Dedifferentiated amniotic fluid mesenchymal stem cell (primary cell): ENCODE measurements around the gene PTPN2.
A peak's percentile ranks its signal among the peaks of the same experiment; 100 is the strongest.

Experiments
- DNase-seq: peaks from one replicate; pipeline ENCODE4 v3.0.0-alpha.2; 2016; ENCODE audit errors: extremely low spot score

PTPN2 gene

GRCh38 chr18:12857991-12858544, 26.0 kb downstream of the PTPN2 start:
- DNase-seq, result no peak

DNA sequence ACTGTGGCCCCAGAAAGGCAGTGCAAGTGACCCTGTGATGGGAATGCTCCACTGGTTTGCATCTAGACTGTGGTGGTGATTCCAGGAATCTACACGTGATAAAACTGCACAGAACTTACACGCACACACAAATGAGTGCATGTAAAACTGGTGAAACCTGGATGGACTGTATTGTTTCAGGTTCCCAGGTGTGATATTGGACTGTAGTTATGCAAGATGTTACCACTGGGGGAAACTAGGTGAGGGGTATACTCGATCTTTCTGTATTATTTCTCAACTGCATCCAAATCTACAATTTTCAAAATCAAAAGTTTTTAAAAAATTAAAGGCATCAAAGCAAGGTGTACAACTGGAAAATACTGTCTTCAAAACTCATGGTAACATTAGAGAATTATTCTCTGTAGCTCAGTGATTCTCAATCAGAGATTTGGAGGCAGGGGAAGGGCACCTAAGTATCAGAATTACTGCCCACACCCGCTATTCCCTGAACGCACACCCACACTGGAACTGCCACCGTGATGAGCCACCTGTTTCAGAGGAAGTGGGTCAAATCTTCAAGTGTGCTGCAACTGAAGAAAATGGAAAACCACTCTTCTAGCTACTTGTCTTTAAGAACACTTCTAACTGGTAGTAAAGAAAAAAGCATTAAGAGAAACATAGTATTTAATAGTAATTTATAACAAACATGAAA, 26.7 kb downstream of the PTPN2 start:
- DNase-seq, result no peak

- no peak for DNase-seq
Observed at GRCh38 chr18:12855916-12856315, 28.1 kb downstream of the PTPN2 start.

DNA sequence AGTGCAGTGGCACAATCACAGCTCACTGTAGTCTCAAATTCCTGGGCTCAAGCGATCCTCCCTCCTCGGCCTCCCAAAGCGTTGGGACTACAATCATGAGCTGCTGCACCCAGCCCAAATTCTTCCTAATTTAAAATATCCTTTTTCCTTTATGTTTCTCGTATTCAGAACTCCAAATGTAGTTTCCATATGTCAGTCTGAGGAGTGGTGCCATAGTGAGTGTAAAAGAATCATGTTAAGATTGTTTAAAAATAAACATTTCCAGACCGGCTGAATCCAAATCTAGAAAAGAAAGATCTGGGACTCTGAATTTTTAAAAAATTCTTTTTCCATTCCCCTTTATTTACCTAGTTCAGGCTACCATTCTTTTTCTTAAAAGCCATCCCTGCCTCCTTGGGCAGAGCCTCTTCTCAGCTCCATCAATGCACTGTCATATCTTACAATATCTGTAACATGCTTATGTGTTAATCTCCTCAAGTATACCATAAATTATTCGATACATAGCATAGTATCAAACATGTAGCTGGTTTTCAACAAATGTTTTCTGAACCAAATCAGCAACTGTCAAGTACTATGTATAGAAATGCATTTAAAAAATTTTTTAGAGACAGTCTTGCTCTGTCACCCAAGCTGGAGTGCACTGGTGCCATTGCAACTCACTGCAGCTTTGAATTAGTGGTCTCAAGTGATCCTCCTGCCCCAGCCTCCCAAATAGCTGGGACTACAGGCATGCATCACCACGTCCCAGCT, 31.3 kb downstream of the PTPN2 start:
- DNase-seq, result no peak

DNA sequence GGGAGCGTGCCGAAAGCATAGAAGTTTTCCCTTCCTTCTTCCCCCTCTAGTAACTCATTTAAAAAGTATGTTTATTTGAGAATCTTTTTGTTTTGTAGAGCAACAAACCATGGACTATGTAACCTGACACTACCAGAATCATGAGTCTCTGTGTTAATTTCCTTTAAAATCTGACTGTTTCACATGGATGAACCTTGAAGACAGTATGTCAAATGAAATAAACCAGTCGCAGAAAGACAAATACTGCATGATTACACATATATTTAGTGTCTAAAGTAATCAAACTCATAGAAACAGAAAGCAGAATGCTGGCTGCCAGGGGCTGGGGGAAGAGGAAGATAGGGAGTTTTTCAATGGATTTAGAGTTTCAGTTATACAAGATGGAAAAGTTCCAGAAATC, 32.3 kb downstream of the PTPN2 start:
- peak; percentile 62 for DNase-seq

- DNase-seq, result no peak
Observed at GRCh38 chr18:12849548-12849947, 34.5 kb downstream of the PTPN2 start.

GRCh38 chr18:12848405-12848804, 35.6 kb downstream of the PTPN2 start:
- no peak for DNase-seq

DNA sequence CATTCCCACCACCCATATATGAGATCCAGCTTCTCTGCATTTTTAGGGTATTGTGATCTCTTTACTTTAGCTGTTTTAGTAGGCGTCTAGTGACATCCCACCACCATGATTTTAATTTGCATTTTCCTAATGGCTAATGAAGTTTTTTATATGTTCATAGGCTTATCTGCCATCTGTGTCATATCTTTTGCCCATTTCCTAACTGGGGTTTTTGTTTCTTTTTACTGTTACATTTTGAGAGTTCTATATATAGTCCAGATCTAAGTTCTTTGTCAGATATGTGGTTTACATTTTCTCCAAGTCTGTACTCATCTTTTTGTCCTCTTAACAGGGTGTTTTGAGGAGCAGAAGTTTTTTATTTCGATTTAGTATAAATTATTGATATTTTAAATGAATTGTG, 39.6 kb downstream of the PTPN2 start:
- DNase-seq, result no peak

DNA sequence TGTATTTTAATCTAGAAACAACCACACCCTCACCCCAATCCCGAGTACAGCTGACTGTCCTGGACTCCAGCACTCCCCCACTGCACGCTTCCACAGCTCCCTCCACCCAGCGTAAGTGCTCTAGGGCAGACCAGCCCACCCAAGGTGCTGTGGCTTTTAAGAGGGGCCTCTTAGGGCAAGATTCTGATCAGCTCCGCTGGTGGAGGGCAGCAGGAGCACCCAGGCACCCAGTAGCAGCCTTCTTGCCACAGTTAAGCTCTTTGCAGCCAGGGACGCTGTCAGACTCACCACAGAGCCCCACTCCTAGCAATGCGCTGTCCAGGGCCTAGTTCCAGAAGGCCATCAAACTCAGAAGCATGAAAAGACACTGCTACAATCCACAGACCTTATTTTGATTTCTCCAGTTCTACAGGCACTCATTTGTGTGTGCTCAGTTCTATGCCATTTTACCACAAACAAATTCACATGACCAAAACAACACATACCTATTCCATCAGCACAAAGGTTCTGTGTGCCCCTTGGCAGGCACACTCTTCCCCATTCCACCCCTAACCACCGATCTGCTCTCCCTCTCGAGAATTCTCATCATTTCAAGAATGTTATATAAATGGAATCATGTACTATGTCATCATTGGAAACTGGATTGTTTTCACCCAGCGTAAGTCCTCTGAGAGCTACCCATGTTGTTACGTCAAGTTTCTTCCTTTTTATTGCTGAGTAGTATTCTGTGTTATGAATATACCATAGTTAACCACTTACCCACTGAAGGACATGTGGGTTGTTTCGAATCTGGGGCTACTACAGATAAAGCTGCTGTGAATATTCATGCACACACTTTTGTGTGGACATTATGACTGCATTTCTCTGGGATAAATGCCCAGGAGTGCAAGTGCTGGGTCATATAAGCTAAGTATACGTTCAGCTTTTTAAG, 40.4 kb downstream of the PTPN2 start:
- DNase-seq, result no peak

GRCh38 chr18:12842459-12843380, 41.3 kb downstream of the PTPN2 start:
- DNase-seq, result no peak

GRCh38 chr18:12841070-12841469, 43.0 kb downstream of the PTPN2 start:
- no peak for DNase-seq

GRCh38 chr18:12840382-12840781, 43.7 kb downstream of the PTPN2 start:
- DNase-seq, result no peak

- no peak for DNase-seq
Observed at GRCh38 chr18:12839526-12840196, 44.4 kb downstream of the PTPN2 start.

- DNase-seq, result no peak
Observed at GRCh38 chr18:12839057-12839525, 44.9 kb downstream of the PTPN2 start.

GRCh38 chr18:12838178-12838634, 45.8 kb downstream of the PTPN2 start:
- DNase-seq, result peak; percentile 73

- DNase-seq, result no peak
Observed at GRCh38 chr18:12837747-12838146, 46.3 kb downstream of the PTPN2 start.

GRCh38 chr18:12836551-12836950, 47.5 kb downstream of the PTPN2 start:
- DNase-seq, result no peak

DNA sequence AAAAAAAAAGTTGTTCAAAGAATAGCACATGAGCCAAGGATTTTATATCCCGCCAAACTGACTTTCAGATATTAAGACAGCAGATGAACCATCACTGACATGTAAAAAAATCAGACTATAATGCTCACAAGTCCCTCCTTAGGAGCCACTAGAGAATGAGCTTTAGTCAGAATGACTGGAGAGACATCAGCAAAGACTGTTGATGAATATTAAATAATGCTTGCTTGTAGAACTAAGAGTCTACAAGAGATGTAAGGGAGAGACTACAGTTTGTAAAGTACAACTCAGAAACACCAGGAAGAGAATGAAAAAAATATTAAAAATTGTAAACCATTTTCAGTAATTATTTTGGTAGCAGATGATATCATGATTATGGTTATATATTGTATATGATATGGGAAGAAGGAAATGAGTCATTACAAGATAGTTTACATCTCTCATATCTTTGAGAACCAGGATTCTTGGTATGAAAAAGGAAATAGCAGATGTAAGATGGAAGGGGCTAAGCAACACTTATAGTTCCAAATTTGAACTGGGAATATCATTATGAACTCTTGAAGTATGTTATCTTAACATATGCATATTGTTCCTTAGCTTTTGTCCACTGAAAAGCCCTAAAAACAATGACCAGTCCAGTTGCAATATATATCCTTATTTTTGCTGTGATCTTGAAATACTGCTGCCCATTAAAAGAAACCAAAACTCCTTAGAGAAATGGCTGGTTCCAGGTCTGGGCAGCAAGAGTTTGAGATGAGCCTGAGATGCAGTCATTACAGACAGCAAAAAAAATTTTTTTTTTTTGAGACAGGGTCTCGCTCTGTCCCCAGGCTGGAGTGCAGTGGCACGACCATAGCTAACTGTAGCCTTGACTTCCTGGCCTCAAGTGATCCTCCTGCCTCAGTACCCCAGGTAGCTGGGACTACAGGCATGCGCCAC, 55.7 kb downstream of the PTPN2 start:
- no peak for DNase-seq

DNA sequence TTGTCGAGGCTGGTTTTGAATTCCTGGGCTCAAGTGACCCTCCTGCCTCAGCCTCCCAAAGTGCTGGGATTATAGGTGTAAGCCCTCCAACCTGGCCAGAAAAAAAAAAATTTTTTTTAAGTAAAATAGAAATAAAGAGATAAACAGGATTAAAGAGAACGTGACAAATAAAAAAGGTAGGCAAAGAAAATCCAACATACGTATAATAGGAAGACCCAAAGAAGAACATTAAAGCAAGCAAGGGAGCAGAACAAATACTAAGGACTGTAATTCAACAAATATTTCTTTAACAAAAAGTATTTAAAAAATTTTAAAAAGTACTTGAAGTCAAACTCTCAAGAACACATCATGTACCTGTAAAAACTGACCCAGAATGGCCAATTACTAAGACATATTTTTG, 56.4 kb downstream of the PTPN2 start:
- DNase-seq, result no peak
